ENCODE data around the gene PVRIG.

- no peak for TF ChIP-seq CTCF (IDR thresholded peaks at IDR 0.05)
- no peak for TF ChIP-seq POLR2AphosphoS5 (IDR thresholded peaks at IDR 0.05)
These were observed 445 bp upstream of the PVRIG start for GRCh38 chr7:100219271-100219737.
